ENCODE results near the gene ETS2.

ETS2 gene

DNA sequence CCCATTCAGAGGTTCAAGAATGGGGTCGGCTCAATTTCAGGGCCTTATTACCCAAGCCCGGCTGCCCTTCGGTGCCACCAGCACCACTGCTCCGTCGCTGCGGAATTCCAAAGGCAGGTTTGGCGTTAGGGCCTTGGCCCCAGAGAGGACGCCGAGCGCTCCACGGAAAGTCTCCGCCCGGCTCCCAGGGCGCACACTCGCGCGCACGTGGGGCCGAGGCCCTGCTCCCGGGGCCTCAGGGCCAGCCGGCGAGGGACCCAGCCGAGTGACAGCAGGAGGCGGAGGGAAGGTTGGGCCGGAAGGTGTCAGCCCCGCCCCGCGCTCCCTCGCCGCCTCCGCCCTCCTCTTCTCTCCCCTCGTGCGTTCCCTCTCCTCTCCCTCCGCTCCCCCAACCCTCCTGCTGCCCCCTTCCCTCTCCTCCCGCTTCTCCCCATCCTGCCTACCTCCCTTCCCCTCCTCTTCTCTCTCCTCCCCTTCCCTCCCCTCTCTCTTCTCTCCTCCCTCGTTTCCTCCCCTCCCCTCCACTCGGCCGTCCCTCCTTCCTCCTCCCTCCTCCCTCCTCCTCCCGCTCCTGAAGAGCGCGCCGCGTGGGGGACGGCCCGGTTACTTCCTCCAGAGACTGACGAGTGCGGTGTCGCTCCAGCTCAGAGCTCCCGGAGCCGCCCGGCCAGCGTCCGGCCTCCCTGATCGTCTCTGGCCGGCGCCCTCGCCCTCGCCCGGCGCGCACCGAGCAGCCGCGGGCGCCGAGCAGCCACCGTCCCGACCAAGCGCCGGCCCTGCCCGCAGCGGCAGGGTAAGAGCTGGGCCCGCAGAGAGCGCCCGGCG is at the start of gene ETS2:
Gene ETS2, plus strand, starts transcription at position 602 of the 825 bp plus-strand sequence. CDS start 4,106 bp downstream, outside the sequence.
- DNase-seq, result peak; percentile 75

DNA sequence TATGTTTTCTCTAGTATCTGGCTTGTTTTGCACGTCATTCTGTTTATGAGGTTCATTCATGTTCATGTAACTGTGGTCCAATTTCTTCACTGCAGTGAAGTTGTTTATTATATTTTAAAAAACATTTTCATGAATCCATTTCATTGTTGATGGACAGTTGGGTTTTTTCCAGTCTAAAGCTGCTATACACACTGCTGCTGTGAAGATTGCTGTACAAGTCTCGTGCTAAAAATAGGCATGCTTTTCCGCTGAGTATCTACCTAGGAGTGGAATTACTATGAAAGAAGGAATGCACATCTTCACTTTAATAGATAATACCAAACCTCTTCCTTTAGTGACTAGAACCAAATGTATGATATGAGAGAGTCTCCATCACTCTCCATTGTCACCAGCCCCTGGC is 49.0 kb upstream of the ETS2 start:
- DNase-seq, result no peak

GRCh38 chr21:38758501-38759214 is 47.1 kb upstream of the ETS2 start:
- no peak for DNase-seq

- DNase-seq, result no peak
Observed at GRCh38 chr21:38759413-38759812, 46.3 kb upstream of the ETS2 start.

DNA sequence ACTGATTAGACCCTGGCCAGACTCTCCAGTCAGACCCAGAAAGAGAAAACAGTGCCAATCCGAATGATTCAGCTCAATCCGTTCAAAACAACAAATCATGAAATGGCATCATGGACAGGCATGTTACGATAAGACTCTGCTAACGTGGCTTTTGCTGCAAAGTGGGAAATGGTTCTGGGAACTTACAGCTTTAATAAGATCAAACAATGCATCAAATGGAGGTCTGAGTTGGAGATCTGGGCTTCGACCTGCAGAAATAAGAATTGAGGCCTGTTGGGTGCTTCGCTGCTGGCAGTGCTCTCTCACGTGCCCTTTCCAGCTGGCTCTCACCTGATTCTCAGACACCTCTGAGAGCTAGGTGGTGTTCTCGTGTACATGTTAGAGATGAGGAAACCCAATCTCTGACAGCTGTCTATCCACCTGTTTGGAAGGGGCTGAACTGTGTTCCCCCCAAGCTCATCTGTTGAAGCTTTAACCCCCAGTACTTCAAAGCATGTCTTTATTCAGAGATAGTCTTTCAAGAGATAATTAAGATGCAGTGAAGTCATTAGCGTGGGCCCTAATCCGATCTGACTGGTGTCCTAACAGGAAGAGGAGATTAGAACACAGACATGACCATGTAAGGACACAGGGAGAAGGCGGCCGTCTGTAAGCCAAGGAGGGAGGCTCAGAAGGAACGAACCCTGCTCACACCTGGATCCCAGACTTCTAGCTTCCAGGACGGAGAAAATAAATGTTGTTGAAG is 45.5 kb upstream of the ETS2 start:
- DNase-seq, result peak; percentile 100

DNA sequence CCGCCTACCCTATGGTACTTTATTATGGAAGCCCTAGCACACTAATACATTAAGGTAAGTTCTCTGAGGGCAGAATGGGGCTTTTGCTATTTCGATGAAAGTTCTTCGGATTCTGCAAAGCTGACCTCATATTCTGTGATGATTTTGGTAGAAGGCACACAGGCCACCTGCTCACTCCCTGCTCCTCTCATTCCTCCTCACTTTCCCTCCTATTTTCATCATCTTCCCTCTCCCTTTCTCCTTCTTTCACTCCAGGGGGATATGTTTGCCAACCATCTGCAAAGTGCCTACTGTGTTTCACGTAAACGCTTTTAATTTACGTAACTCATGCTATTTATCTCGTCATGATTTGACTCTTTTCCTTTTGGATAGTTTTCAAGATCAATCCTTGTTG is 45.0 kb upstream of the ETS2 start:
- no peak for DNase-seq

DNA sequence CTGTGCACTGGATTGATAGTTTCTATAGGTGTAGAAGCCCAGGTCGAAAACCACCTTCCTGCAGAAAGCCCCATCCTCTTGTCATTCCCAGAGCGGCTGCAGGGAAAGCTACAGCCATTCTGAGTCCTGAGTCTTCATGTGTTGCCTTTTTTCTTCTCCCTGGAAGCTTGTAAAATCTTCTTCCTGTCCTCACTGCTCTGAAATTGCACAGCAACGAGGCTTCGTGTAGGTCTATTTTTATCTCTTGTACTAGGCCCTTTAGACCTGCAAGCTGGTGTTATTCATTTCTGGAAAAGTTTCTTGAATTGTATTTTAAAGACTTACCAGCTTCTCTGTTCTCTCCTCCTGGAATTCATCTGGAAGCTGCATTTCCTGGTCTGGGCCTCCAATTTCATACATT is 44.2 kb upstream of the ETS2 start:
- DNase-seq, result no peak

DNA sequence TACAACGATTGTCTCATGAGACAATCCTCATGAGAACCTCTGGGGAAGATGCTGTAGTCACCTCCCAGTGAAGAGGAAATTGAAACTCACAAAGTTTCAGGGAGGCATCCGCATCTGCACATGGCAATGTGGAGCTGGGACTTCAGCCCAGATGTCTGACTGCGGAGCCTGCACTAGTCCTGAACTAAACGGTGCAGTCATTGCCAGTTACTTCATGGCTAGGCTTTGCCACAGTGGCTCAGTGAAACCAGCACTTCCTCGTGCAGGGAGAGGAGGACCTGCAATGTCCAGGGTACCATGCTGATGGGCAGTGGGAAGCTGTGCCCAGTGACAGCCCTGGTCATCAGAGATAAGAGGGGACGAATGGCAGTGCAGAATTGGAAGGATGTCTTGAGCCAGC is 40.7 kb upstream of the ETS2 start:
- DNase-seq, result no peak

GRCh38 chr21:38766987-38767722 is 38.6 kb upstream of the ETS2 start:
- no peak for DNase-seq

DNA sequence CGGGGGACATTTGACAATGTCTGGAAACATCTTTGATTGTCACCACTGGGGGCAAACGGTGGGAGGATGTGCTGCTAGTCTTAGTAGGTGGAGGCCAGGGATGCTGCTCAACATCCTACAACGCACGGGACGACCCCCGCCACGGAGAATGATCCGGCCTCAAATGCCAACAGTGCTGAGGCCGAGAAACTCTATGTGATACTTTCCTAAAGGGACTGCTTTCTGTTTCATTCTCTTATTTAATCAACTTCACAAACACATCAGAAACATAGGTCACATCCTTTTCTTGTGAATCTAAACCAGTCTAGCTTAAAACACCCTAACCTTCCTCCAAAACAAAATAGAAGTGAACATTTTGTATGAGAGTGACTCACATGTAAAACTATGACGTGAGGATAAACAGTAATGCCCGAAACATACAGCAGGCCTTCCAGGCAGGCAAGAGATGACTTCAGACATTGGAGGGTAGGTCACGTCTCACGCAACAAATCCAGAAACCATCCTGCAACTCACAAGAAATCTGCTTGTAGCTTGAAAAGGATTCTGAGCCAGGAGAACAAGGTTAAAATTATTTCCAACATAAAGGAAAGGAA is 37.2 kb upstream of the ETS2 start:
- no peak for DNase-seq

GRCh38 chr21:38769191-38769780 is 36.4 kb upstream of the ETS2 start:
- DNase-seq, result no peak

DNA sequence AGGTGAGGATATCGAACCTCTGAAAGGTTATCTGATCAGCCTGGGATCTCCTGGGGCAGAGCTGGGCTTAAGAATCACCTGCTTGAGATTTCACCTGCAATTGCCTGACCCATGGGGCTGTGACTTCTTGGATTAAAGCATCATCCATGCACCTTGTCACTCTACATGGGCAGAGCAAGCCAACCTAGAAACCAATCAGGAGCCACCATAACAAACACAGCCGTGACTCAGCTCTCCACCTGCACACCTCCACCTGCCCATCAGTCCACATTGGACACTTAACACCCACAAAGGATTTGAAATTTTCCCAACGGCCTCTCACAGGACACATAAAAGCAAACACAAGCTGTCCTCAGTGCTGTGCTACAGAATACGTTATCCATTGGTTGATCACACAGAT is 35.1 kb upstream of the ETS2 start:
- no peak for DNase-seq

DNA sequence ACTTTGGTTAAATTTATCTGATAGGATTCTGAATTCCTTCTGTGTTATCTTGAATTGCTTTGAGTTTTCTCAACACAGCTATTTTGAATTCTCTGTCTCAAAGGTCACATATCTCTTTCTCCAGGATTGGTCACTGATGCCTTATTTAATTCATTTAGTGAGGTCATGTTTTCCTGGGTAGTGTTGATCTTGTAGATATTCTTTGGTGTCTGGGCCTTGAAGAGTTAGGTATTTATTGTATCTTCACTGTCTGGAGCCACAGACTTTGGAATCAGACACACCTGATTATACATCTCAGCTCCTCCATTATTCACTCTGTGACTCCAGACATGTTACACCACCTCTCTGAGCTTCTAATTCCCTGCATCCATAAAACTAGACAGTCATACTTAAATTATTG is 34.2 kb upstream of the ETS2 start:
- no peak for DNase-seq

GRCh38 chr21:38772646-38773045 is 33.1 kb upstream of the ETS2 start:
- no peak for DNase-seq

DNA sequence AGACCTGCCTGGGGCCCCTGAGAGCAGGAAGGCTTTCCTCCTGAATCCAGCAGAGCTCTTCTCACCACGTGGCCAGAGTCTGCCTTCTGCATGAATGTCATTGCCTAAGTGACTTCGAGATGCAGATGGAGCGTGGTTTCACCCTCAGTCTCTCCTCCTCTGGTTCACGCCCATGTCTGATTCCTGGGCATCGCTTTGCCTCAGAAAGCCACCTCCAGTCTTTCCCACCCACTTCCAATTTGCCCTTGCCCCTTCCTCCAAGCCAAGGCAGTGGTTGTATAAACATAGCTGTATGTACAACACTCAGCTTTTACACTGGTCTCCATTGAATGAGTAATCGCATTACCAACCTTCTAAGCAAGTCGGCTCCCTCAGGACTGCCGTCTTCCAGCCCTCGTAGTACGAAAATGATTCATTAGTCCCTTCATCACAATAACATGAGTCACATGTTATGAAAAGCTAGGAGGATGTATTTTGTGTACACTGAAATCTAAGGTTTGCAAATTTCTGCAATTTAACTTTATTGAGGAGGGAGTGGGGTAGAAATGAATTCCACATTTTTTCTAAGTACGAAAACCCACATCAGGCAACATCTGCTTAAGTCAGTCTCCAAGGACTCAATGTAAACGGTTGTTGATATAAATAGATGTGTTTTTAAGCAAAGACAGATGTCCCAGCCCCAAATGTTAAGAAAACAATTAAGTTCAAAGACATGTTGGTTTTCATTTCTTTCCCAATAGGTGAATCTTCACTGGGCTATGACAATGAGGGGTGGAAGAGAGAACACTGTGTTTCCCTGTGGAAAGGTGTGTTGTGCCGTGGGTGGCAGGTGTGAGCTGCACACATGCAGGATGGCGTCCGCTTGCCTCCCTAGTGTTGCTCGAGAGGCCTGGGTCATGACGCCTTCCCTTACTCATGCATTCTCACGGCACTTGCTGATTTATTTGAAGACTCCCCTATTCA is 32.3 kb upstream of the ETS2 start:
- DNase-seq, result no peak

- no peak for DNase-seq
Observed at GRCh38 chr21:38774152-38774551, 31.6 kb upstream of the ETS2 start.

- DNase-seq, result no peak
Observed at GRCh38 chr21:38774586-38775285, 31.0 kb upstream of the ETS2 start.

DNA sequence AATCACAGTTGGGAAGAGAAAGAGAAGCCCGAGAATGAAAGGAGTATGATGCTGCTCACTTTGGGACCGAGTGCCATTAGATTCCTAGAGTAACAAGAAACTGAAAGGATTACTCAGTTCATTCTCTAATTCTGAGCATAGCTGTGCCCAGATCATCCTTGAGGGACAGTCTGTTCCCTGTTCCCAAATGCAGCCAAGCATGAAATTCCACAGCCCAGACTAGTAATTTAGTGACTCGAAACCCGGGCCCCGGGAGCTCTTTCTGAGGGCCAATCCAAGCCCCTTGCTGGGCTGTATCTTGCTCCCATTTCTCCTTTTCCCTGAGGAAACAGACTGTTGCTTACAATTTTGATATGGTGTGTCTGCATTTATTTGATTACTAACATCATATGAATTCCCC is 30.0 kb upstream of the ETS2 start:
- DNase-seq, result no peak

- DNase-seq, result no peak
Observed at GRCh38 chr21:38777015-38777414, 28.7 kb upstream of the ETS2 start.

GRCh38 chr21:38777531-38777930 is 28.2 kb upstream of the ETS2 start:
- no peak for DNase-seq
